H1 (cell line): Measurements from ENCODE around the gene MAJIN. TPM values are rescaled to one million over a fixed set of nuclear protein-coding genes. Genes with fewer than 3 reads are reported as not detected.

ENCODE experiments used
- CBX5 ChIP-seq: fragments of 300-800, 300-1000 bp; sonication (generic); IDR thresholded peaks from 2 replicates; pipeline ENCODE4 v1.7.1; 2016; ENCODE audit warnings: antibody characterized with exemption, low read length, low read depth
- EP300 ChIP-seq, 2 experiments: IDR thresholded peaks; 1 replicate in 1 of 2; 2 replicates in 1 of 2; pipeline ENCODE4 v1.6.1; 2011 to 2012; ENCODE audit warnings: low read depth in 2 of 2, low read length in 2 of 2, mild to moderate bottlenecking in 2 of 2, borderline replicate concordance in 1 of 2, inconsistent platforms in 1 of 2, moderate library complexity in 1 of 2
- GABPA ChIP-seq: IDR thresholded peaks from 2 replicates; pipeline ENCODE4 v1.6.1; 2011; ENCODE audit warnings: mild to moderate bottlenecking, low read length, moderate library complexity, borderline replicate concordance; ENCODE audit not compliant: insufficient read depth
- JUN ChIP-seq: IDR thresholded peaks from 2 replicates; pipeline ENCODE4 v1.6.1; 2011; ENCODE audit warnings: low read depth, mild to moderate bottlenecking, improper control_type of control experiment, low read length
- TBP ChIP-seq: IDR thresholded peaks from 2 replicates; pipeline ENCODE4 v1.6.1; 2011; ENCODE audit warnings: low read depth, low read length, improper control_type of control experiment
- polyA plus RNA-seq, 7 experiments: library from polyadenylated mRNA; depleted of rRNA in 3 of 7; stranded (reverse) in 5 of 7; unstranded in 2 of 7; fragments of >200 nt in 5 of 7; fragments of 200-250 nt in 2 of 7; gene quantifications; 1 replicate in 5 of 7; 2 replicates in 1 of 7; 4 replicates in 1 of 7; pipeline versions ENCODE4 v1.2.1 to v1.2.3, GENCODE V29; 2011 to 2013; ENCODE audit warnings: missing spikeins in 2 of 7, mixed read lengths in 2 of 7
- total RNA-seq: library from RNA; stranded (reverse); fragmentation: NEBNext Ultra II Directional; extraction: Animal tissue kit (Norgen Biotek cat#: 25700); gene quantifications from 2 replicates; pipeline ENCODE4 v1.2.1, GENCODE V29; 2021

MAJIN gene
- total and polyA plus RNA-seq, 2 of the 8 experiments (the other 6 are each of a cell fraction or from before 2014, with no cell fraction given), result not detected

DNA sequence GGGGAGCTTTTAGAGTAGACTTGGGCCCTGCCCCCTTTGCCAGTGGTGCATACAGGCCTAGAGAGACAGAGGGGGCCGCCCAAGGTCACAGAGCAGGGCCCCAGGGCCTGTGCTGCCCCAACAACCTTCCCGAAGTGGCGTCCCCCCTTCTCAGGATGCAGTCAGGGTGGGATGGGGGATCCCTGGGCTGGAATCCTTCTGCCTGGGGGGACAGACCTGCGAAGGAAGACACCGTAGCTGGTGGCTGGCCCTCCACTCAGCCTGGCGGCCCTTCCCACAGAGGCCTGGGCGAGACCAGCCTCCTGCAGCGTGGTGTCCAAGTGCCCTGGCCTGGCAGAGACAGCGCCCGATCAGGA, 79.1 kb downstream of the MAJIN start (continued):
- TF ChIP-seq EP300 (IDR thresholded peaks at IDR 0.05; ENCODE audit: borderline replicate concordance in 1 of 2, low read depth in 2 of 2, low read length in 2 of 2) (no peak), JUN (no peak), CBX5 (no peak), GABPA (no peak), TBP (no peak)
- TF ChIP-seq, all 59 proteins: peak for 0
